Fibroblast of lung (primary cell): Measurements from ENCODE around the gene CDX1. TPM values are rescaled to one million over a fixed set of nuclear protein-coding genes. Genes with fewer than 3 reads are reported as not detected.

Source experiments
- DNase-seq, 2 donors: peaks; one replicate each; pipeline versions ENCODE4 v3.0.0 to v3.0.0-alpha.2; 2010; ENCODE audit warnings: low read depth in 2 of 2
- H2AFZ ChIP-seq: 2 replicates; pipeline ENCODE4 v1.5.1; 2012; ENCODE audit warnings: low read length, control low read depth, inconsistent platforms
- H3K27ac ChIP-seq: 2 replicates; pipeline ENCODE4 v1.5.1; 2011; ENCODE audit warnings: low read length, control low read depth; ENCODE audit not compliant: insufficient read depth
- H3K27me3 ChIP-seq: 2 replicates; pipeline ENCODE4 v1.5.1; 2011; ENCODE audit warnings: mild to moderate bottlenecking, low read length; ENCODE audit not compliant: control insufficient read depth, insufficient read depth
- H3K36me3 ChIP-seq: 2 replicates; pipeline ENCODE4 v1.5.1; 2011; ENCODE audit warnings: low read length; ENCODE audit not compliant: control insufficient read depth, insufficient read depth
- H3K4me1 ChIP-seq: 2 replicates; pipeline ENCODE4 v1.5.1; 2011; ENCODE audit warnings: low read length; ENCODE audit not compliant: control insufficient read depth, insufficient read depth; ENCODE audit errors: extremely low read depth
- H3K4me2 ChIP-seq: 2 replicates; pipeline ENCODE4 v1.5.1; 2011; ENCODE audit warnings: low read length, control low read depth; ENCODE audit not compliant: insufficient read depth; ENCODE audit errors: extremely low read depth
- H3K4me3 ChIP-seq, 4 experiments: fragments of 200-600 bp in 1 of 4; sonication (generic) in 1 of 4; replicated peaks in 1 of 4; 2 replicates each; pipeline ENCODE4 v1.5.1; 2011 to 2016; ENCODE audit warnings: low read length in 4 of 4, low read depth in 3 of 4, mild to moderate bottlenecking in 3 of 4, control low read depth in 2 of 4, inconsistent platforms in 1 of 4, mixed read lengths in 1 of 4; ENCODE audit not compliant: insufficient read depth in 1 of 4; ENCODE audit errors: control extremely low read depth in 1 of 4
- H3K79me2 ChIP-seq: 2 replicates; pipeline ENCODE4 v1.5.1; 2012; ENCODE audit warnings: mild to moderate bottlenecking, low read length, inconsistent platforms; ENCODE audit not compliant: control insufficient read depth, insufficient read depth
- H3K9ac ChIP-seq: 2 replicates; pipeline ENCODE4 v1.5.1; 2011; ENCODE audit warnings: mild to moderate bottlenecking, low read length, control low read depth; ENCODE audit not compliant: insufficient read depth
- H3K9me3 ChIP-seq: 2 replicates; pipeline ENCODE4 v1.5.1; 2012; ENCODE audit warnings: low read depth, low read length; ENCODE audit not compliant: control insufficient read depth, insufficient read depth
- H4K20me1 ChIP-seq: 2 replicates; pipeline ENCODE4 v1.5.1; 2011; ENCODE audit warnings: low read length; ENCODE audit not compliant: control insufficient read depth, insufficient read depth; ENCODE audit errors: extremely low read depth
- CTCF ChIP-seq, 2 donors: IDR thresholded peaks in 1 of 2; conservative IDR thresholded peaks in 1 of 2; 1 replicate in 1 of 2; 2 replicates in 1 of 2; pipeline ENCODE4 v1.5.1; 2011 to 2012; ENCODE audit warnings: low read length in 2 of 2, control low read depth in 1 of 2, inconsistent platforms in 1 of 2, low read depth in 1 of 2, mild to moderate bottlenecking in 1 of 2
- EZH2 ChIP-seq: IDR thresholded peaks from 2 replicates; pipeline ENCODE4 v1.5.1; 2012; ENCODE audit warnings: low read length, control low read depth, mild to moderate bottlenecking; ENCODE audit errors: missing control alignments
- polyA plus RNA-seq, 2 donors: library from polyadenylated mRNA; depleted of rRNA in 1 of 2; stranded (reverse) in 1 of 2; unstranded in 1 of 2; fragments of >200 nt; gene quantifications; 2 replicates each; pipeline ENCODE4 v1.2.1, GENCODE V29; 2011 to 2012; ENCODE audit warnings: missing spikeins in 1 of 2
- total RNA-seq: library from RNA; depleted of rRNA; stranded (reverse); fragments of >200 nt; gene quantifications from 2 replicates; pipeline ENCODE4 v1.2.1, GENCODE V29; 2014

CDX1 gene
- total and polyA plus RNA-seq, 2 donors (not counting 1 experiment from before 2014, with no cell fraction given): 0.33 to 1.8 TPM

GRCh38 chr5:150125334-150125733 lies 41.2 kb upstream of the CDX1 start:
- Histone ChIP-seq H3K9me3 (no peaks in the 10 kb centered on the region), H4K20me1 (no peaks in the 10 kb centered on the region), H2AFZ (no peak overlapping the region), H3K79me2 (peaks cover 10% of the 10 kb centered on the region), H3K4me3 (no peak overlapping the region), H3K4me1 (peaks cover 9% of the 10 kb centered on the region), H3K36me3 (peaks cover 69% of the 10 kb centered on the region), H3K4me2 (no peak overlapping the region), H3K27me3 (no peaks in the 10 kb centered on the region), H3K27ac (no peak overlapping the region), H3K9ac (no peak overlapping the region)
- no peak for DNase-seq
- TF ChIP-seq CTCF (conservative IDR thresholded peaks at IDR 0.05 in 1 of 2, IDR thresholded peaks at IDR 0.05 in 1 of 2; ENCODE audit: low read depth in 1 of 2, low read length in 2 of 2) (no peak), EZH2 (no peak)

- Histone ChIP-seq H3K36me3 (peaks cover 66% of the 10 kb centered on the region), H3K27me3 (no peaks in the 10 kb centered on the region), H4K20me1 (no peaks in the 10 kb centered on the region), H2AFZ (no peak overlapping the region), H3K4me1 (peaks cover 16% of the 10 kb centered on the region), H3K4me2 (no peak overlapping the region), H3K79me2 (peaks cover 11% of the 10 kb centered on the region), H3K4me3 (no peak overlapping the region), H3K9me3 (no peaks in the 10 kb centered on the region), H3K27ac (no peak overlapping the region), H3K9ac (no peak overlapping the region)
- no peak for TF ChIP-seq EZH2
- TF ChIP-seq CTCF (conservative IDR thresholded peaks at IDR 0.05 in 1 of 2, IDR thresholded peaks at IDR 0.05 in 1 of 2; ENCODE audit: low read depth in 1 of 2, low read length in 2 of 2): no peak
- DNase-seq: no peak
Measured at GRCh38 chr5:150126199-150126920, 40.2 kb upstream of the CDX1 start.

- Histone ChIP-seq H3K9ac (no peak overlapping the region), H3K9me3 (no peaks in the 10 kb centered on the region), H4K20me1 (no peaks in the 10 kb centered on the region), H2AFZ (no peak overlapping the region), H3K36me3 (peaks cover 66% of the 10 kb centered on the region), H3K79me2 (peaks cover 11% of the 10 kb centered on the region), H3K27me3 (no peaks in the 10 kb centered on the region), H3K4me1 (peaks cover 20% of the 10 kb centered on the region), H3K4me2 (no peak overlapping the region), H3K4me3 (no peak overlapping the region), H3K27ac (no peak overlapping the region)
- TF ChIP-seq EZH2 (no peak), CTCF (conservative IDR thresholded peaks at IDR 0.05 in 1 of 2, IDR thresholded peaks at IDR 0.05 in 1 of 2; ENCODE audit: low read depth in 1 of 2, low read length in 2 of 2) (no peak)
- DNase-seq: no peak
Measured at GRCh38 chr5:150126921-150127265, 39.7 kb upstream of the CDX1 start.
